HG03520 (cell line): ENCODE measurements around the gene SSNA1.

Source experiments
- ATAC-seq: cut with Tn5 transposase; IDR thresholded peaks from one replicate; pipeline ENCODE4 v1.9.1; 2021; ENCODE audit warnings: mild to moderate bottlenecking, moderate library complexity; ENCODE audit not compliant: unreplicated experiment

The SSNA1 gene

GRCh38 chr9:137167277-137167746, 21.2 kb upstream of the SSNA1 start:
- ATAC-seq = no peak

DNA sequence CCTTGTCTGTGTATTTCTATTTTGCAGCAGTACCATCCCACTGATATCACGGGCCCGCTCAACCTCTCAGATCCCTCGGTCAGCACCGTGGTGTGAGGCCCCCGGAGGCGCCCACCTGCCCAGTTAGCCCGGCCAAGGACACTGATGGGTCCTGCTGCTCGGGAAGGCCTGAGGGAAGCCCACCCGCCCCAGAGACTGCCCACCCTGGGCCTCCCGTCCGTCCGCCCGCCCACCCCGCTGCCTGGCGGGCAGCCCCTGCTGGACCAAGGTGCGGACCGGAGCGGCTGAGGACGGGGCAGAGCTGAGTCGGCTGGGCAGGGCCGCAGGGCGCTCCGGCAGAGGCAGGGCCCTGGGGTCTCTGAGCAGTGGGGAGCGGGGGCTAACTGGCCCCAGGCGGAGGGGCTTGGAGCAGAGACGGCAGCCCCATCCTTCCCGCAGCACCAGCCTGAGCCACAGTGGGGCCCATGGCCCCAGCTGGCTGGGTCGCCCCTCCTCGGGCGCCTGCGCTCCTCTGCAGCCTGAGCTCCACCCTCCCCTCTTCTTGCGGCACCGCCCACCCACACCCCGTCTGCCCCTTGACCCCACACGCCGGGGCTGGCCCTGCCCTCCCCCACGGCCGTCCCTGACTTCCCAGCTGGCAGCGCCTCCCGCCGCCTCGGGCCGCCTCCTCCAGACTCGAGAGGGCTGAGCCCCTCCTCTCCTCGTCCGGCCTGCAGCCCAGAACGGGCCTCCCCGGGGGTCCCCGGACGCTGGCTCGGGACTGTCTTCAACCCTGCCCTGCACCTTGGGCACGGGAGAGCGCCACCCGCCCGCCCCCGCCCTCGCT, 20.5 kb upstream of the SSNA1 start:
- no peak for ATAC-seq

- ATAC-seq = no peak
Measured at GRCh38 chr9:137168573-137168903, 19.9 kb upstream of the SSNA1 start.

DNA sequence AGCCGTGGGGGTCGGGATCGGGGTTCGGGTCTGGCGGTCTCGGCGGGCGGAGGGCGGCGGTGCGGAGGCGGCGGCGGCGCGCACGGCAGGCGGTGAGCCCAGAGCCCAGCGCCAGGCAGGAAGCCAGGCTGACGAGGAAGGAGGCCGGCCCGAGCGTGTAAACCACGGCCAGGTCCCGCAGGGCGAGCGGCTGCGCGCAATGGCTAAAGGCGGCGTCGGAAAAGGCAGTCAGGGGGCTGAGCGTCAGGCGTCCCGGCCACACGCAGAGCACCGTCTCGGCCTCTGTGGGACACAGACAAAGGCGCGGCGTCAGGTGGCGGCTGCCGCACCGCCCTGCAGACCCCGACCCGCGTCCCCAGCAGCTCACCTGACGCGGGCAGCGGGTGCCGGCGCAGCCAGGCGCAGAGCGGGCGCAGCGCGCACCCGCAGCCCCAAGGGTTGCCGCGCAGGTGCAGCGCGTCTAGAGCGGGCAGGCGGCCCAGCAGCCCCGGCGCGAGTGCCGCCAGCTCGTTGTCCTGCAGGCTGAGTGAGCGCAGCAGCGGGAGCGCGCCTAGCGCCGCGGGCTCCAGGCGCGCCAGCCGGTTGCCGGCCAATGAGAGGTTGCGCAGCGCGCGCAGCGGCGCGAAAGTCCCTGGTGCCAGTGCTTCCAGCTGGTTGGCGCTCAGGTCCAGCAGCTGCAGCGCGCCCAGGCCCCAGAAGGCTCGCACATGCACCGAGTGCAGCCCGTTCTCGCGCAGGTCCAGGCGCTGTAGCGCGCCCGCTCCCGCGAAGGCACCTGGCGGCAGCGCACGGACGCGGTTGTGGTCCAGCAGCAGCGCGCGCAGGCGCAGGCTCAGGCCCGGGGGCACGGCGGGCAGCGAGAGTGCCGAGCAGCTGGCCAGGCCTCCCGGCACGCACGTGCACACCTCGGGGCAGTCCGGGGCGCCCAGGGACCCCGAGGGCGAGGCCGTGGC, 19.3 kb upstream of the SSNA1 start:
- no peak for ATAC-seq

- no peak for ATAC-seq
Measured at GRCh38 chr9:137169896-137170358, 18.5 kb upstream of the SSNA1 start, which contains the start of gene LRRC26. TSS of gene LRRC26 (minus strand) at chr9:137170051. CDS start at chr9:137169943, 108 bp downstream.

DNA sequence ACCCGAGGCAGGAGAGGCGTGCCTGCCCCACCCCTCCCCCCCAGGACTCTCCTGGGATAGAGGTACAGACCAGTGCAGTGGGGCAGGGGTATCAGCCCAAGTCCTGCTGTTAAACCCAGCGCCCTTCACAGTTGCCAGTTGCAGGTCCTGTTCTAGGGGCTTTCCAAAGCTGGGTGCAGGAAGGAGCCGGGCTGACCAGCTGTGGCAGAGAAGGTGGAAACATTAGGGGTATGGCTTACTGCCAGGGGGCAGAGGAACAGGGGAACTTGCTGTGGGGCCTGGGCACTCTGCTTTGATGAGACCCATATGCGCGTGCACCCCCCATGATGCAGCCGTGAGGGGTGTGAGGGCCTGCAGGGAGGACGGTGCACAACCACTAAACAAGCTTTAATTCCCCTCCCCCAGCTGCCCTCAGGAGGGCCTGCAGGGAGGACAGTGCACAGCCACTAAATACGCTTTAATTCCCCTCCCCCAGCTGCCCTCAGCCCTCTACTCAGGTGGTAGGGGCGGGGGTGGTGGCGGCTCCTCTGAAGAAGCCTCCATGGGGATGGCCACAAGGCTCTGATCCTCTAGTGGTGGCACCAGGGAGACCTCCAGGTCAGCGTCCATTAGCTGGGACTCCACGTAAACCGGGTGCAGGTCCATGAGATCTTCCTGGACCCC, 17.9 kb upstream of the SSNA1 start:
- ATAC-seq = no peak

DNA sequence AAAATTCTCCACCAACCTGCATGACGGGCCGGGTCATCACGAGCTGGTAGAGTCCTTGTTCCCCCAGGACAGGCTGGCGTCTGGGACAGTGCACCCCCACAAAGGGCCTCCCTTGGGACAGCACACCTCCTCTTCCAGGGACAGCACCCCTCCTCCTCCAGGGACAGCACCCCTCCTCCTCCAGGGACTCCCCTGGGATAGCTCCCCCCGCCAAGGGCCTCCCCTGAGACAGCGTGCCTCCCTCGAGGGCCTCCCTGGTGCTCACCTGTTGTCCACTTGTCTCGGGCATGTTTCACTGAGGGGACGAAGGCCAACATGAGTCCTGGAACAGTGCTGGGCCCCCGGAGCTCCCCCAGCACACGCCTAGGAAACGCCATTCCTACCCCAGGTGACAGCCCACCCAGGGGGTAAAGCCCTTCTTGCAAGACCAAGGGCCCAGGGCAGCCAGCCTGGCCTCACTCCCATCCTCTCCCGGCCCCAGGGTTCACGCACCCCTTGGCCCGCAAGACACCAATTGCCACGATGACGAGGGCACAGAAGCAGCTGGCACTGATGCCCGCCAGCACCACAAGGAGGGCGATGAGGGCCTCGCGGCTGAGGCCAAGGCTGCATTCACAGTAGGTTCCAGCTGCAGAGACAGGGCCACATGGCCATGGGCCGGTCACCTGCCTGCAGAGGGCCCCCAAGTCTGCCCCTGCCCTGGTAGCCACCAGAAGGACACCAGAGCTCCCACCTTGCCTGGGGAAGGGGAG, 17.2 kb upstream of the SSNA1 start:
- ATAC-seq = no peak

GRCh38 chr9:137172901-137173795, 15.3 kb upstream of the SSNA1 start:
- ATAC-seq = no peak

DNA sequence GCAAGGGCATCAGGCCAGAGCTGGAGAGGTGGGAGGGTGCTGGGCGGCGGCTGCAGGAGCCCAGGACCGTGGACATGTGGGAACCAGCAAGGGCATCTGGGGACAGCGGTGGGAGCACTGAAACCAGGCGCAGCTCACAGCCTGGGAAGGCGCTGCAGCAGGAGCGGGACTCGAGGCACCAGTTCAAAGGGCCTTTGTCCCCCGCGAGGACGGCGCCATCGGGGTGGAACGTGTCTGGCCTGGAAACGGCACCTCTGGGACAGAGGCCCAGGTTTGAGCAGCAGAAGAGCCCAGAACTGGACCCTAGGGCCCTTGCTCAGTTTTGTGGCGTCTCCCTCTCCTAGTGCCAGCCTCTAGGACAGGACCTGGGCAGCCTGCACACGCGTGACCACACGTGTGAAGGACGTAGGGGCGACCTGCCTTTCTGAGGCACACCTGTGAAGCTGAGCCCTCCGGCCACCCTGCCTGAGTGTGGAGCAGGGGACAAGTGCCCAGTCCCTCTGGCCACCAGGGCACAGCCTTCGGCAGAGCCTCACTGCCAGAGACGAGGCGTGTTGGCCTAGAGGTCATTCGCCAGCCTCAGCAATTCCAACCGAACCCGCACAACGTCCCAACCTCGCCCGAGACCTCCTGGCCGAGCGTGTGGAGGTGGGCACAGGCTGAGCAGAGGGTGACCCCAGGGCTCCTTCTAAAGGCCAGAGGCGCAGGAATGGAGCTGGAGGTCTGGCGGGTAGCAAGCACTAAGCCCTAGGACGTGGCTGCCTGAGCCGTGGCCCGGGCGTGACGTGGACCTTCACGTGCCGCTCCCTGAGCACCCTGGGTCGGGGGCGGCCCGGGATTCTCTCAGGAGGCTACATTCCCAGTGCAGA, 14.4 kb upstream of the SSNA1 start:
- no peak for ATAC-seq

DNA sequence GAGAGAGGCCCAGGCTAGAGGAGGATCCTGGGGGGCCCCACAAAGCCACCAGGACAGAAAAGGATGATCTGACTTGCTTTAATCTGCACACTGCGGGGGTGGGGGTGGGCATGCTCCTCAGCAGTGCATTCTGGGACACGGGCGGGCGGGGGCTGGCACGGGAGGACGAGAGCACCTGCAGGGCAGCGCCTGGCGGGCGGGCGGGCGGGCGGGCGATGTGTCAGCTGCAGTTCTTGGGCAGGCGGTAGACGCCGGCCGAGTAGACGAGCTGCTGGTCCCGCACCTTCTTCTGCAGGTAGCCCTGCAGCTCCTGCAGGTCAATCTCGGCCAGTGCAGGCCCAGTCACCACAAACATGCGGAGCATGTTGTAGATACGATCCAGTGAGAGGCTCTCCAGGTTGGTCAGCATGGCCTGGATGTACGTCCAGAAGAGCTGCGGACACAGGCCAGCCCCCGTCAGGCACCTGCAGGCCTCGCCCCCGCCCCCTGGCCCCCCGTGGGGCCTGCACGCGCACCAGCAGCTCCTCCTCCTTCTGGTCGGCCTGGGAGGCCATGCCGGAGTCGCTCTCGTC, 13.7 kb upstream of the SSNA1 start:
- ATAC-seq = no peak

- no peak for ATAC-seq
Measured at GRCh38 chr9:137175345-137175961, 13.0 kb upstream of the SSNA1 start.

- ATAC-seq = no peak
Measured at GRCh38 chr9:137176302-137177182, 11.9 kb upstream of the SSNA1 start.

GRCh38 chr9:137178201-137178938, 10.1 kb upstream of the SSNA1 start:
- no peak for ATAC-seq

- no peak for ATAC-seq
Measured at GRCh38 chr9:137178939-137179630, 9.4 kb upstream of the SSNA1 start.

DNA sequence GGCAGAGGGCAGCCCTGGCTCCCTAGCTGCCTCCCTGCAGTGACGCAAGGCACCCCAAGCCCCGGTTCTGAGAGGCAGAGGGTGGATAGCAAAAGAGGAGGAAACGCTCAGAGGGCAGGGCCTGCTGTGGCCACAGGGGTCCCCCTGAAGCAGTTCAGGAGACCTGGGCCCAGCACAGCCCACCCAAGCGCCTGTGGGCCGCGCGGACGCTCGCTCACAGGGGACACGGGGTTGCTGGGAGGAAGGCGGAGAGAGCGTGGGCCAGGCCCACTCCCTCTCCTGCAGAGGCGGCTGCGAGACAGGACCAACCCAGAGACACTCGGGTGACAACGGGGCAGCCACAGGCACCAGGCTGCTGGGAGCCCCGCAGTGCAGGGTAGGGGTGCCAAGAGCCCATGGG, 8.7 kb upstream of the SSNA1 start:
- ATAC-seq = no peak
